ENCODE measurements around the gene STK36.

Gene STK36, protein sequence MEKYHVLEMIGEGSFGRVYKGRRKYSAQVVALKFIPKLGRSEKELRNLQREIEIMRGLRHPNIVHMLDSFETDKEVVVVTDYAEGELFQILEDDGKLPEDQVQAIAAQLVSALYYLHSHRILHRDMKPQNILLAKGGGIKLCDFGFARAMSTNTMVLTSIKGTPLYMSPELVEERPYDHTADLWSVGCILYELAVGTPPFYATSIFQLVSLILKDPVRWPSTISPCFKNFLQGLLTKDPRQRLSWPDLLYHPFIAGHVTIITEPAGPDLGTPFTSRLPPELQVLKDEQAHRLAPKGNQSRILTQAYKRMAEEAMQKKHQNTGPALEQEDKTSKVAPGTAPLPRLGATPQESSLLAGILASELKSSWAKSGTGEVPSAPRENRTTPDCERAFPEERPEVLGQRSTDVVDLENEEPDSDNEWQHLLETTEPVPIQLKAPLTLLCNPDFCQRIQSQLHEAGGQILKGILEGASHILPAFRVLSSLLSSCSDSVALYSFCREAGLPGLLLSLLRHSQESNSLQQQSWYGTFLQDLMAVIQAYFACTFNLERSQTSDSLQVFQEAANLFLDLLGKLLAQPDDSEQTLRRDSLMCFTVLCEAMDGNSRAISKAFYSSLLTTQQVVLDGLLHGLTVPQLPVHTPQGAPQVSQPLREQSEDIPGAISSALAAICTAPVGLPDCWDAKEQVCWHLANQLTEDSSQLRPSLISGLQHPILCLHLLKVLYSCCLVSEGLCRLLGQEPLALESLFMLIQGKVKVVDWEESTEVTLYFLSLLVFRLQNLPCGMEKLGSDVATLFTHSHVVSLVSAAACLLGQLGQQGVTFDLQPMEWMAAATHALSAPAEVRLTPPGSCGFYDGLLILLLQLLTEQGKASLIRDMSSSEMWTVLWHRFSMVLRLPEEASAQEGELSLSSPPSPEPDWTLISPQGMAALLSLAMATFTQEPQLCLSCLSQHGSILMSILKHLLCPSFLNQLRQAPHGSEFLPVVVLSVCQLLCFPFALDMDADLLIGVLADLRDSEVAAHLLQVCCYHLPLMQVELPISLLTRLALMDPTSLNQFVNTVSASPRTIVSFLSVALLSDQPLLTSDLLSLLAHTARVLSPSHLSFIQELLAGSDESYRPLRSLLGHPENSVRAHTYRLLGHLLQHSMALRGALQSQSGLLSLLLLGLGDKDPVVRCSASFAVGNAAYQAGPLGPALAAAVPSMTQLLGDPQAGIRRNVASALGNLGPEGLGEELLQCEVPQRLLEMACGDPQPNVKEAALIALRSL (N-terminal part only)

DNA sequence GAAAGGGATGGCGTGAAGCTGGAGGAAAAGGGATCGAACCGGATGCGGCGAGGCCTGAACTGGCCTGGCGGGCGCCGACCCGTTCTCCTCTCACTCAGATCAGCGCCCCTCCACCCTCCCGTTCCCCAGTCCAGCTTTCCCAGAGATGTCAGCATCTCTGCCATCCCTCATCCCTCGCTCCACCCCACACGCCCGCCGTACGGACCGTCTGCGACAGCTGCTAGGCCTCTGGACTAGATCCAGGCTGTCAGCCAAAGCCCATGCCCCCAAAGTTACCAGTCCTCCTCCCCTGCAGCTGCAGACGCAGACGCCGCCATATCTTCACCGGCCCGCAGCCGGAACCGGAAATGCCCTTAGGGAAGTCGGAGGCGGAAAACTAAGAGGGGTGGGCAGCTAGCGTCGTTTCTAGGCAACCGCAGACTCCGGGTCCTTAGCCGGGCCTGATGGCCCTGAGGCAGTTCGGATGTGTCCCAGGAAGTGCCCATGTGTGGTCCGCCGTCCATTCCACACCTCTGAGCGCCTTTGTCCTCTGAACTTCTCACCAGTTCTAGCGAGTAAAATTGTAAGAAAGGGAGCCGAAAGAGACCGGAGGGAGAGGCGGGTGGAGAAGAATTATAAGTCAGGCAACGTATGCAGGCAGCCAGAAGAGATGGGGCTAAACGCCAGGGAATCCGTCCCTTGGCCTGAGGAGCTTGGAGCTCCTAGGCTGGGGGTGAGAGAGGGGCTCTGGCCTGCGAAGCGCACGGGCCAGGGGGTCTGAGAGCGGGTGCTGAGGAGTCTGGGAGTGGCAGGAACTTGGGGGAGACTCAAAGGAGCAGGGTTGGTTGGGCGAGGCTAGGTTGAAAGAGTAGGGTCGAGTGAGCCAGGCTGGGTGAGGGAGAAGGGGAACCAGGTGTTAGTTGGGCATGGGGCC lies at the start of gene STK36, which contains the start of gene RNF25:
TSS of gene STK36 (plus strand) at position 433 of the 913 bp plus-strand sequence. CDS start 744 bp downstream, outside the sequence.
TSS of gene RNF25 (minus strand) at position 349 of the 913 bp plus-strand sequence. CDS start at position 317, 32 bp downstream.
- peak; percentile 94 for DNase-seq (ENCODE audit: low spot score)

DNA sequence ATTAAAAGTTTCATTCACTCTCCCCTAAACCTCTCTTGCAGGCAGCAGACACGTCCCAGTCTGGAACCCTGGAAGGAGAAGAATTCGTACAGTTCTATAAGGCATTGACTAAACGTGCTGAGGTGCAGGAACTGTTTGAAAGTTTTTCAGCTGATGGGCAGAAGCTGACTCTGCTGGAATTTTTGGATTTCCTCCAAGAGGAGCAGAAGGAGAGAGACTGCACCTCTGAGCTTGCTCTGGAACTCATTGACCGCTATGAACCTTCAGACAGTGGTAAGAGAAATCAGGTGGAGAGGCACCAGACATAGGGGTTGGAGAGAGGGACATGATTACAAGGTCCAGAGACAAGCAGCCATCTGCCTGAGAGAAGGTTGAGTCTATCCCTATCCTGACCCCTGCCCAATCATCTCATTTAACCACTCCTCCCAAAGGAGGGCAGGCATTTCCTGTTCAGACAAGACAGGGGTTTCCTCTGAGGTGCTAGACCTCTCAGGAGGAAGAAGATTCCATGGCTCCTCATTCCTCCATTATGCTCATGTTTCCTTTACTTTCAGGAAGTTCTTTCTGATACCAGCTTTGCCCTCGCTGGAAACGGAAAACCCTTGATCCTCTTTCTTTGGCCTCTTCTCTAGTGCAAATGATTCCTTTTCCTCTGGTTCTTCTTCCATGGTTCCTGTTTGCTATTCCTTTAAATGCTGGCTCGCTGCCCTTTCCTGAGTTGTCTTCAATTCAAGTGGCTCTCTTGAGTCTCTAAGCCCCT lies 49.1 kb upstream of the STK36 start:
- no peak for DNase-seq (ENCODE audit: low spot score)

DNA sequence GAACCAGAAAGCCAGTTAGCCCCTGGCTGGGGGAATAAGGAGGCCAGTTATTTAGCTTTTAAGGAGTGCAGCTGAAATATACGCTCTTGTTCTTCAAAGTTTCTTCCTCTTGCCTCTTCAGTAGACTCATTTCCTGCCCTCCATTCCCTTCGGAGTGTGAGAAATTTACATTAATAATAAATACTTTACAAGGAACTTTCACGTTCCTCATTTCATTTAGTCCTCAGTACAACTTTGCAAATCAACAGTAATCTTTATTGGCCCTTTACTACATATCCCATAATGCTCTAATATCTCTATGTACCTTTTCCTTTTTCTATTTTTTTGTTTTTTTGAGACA lies 48.5 kb upstream of the STK36 start:
- DNase-seq (ENCODE audit: low spot score), result no peak

DNA sequence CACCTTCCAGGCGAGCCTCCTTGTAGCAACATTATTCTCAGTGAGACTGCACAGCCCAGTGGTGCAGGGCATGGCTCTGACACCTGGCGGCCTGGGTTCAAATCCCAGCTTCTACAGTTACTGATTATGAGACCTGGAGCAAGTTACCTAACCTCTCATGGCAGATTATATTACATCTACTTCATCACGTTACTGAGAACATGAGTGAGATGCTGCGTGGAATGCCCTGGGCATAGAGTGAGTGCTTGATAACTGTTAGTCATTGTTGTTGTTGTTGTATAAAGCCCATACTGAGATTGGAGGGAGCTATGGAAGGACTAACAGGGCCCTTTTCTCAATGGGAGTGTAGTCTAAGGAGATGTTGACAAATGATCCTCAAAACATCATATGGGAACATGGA lies 45.5 kb upstream of the STK36 start:
- no peak for DNase-seq (ENCODE audit: low spot score)

DNA sequence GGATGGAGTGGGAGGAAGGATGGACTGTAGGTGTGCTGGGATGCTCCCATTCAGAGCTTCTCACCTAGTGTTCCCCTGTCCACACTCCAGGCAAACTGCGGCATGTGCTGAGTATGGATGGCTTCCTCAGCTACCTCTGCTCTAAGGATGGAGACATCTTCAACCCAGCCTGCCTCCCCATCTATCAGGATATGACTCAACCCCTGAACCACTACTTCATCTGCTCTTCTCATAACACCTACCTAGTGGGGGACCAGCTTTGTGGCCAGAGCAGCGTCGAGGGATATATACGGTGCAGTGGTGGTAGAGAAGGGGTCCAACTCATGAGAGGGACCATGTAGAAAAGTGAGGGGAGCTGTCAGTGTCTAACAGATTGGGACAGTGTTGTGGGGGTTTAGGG lies 43.9 kb upstream of the STK36 start:
- no peak for DNase-seq (ENCODE audit: low spot score)

DNA sequence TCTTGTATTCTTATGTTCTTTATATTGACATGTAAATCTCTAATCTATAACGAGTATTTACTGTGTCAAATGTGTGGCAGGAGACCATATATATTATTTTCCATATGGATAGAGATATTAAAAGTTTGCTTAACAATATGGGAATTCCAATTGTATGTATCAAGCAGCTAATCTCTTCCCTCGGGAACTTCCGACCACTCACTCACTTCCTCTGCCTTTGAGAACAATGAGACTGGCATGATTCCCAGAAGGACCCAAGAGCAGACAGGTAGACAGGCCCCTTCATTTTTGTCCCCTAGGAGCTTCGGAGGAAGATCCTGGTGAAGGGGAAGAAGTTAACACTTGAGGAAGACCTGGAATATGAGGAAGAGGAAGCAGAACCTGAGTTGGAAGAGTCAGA lies 40.0 kb upstream of the STK36 start:
- no peak for DNase-seq (ENCODE audit: low spot score)

DNA sequence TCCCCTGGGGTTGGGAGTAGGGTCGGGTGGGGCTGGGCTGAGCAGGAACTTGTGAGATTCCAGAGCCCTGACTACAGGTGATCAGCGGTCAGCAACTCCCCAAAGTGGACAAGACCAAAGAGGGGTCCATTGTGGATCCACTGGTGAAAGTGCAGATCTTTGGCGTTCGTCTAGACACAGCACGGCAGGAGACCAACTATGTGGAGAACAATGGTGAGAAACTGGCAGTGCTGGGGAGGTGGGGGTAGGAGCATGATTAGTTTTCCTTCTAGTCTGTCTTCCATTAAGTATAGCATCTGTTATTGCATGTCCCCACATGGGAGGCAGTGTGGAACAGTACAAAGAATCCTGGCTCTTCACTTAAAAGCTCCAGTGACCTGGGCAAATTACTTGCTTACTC lies 36.2 kb upstream of the STK36 start:
- DNase-seq (ENCODE audit: low spot score), result no peak

DNA sequence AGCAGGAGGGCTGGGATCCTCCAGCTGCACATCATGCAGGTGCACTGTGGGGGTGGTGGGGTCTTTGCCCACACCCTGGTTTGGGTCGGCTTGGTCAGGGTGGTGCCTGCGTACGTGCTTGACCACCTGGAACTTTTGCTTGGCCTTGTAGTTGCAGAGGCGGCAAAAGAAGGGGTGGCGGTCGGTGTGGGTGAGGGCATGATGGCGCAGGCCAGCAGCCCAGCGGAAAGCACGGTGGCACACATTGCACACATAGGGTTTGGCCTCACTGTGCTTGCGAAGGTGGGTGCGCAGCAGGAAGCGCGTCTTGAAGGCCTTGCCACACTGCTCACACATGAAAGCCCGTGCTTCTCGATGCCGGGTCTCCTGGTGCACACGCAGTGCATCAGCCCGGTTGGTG lies 33.5 kb upstream of the STK36 start:
- DNase-seq (ENCODE audit: low spot score), result no peak

DNA sequence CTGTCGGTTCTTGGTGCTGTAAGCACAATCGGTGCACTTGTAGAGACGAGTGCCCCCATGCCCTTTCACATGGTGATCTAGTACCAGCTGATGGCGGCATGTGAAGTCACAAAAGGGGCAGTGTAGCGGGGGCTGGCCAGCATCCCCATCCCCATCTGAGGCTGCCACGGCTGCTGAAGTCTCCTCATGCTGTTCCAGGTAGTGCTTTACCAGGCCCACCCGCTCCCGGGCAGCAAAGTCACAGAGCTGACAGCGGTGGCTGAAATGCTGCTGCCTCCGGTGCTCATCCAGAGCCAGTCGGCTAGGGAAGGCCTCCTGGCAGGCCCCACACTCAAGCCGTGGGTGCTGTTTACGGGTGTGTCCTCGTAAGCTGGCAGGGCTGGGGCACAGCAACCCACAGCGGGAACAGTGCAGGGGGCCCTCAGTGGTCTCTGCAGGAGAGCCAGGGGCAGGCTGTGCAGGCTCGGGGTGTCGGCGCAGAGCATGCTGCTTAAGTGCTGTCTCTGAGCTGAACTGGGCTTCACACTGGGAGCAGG lies 29.7 kb upstream of the STK36 start:
- no peak for DNase-seq (ENCODE audit: low spot score)

DNA sequence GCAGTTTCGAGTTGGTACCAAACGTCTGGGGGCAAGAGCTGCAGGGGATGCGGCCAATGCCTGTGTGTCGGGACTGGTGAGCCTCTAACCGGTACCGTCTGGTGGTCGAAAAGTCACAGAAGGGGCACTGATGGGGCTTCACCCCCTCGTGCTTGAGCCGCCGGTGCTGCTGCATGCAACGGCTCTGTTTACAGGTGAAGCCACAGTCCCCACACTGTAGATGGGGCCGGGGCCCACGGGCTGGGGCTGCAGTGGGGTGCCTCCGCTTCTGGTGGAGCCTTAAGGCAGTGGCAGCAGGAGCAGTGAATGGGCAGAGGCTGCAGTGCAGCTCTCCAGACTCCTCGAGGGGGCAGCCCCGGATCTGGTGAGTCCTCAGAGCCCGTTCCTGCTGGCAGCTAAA lies 29.1 kb upstream of the STK36 start:
- DNase-seq (ENCODE audit: low spot score), result no peak

DNA sequence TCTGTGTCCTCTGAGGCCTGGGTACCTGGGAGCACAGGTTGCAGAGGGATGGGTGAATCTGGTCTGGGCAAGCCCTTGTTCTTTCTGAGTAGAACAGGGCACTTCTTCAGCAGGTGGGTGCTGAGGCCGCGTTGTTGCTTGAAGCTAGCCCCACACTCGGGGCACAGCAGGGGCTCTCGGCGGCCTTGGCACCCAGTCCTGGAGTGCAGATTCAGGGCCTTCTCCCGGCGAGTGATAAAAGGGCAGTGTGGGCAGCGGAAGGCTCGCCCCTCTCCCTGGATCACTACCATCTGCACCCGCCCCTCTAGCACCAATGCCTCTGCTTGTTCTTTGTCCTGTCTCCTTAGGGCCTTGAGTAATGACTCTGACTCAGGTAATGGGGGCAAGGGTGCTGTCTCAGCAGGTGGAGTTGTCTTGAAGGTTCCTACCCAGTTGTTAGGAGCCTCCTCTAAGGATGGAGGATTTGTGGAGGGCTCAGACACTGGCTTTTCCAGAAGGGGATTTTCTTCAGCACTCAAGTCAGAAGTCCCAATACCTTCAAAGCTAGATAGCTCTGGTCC lies 28.1 kb upstream of the STK36 start:
- DNase-seq (ENCODE audit: low spot score), result no peak

DNA sequence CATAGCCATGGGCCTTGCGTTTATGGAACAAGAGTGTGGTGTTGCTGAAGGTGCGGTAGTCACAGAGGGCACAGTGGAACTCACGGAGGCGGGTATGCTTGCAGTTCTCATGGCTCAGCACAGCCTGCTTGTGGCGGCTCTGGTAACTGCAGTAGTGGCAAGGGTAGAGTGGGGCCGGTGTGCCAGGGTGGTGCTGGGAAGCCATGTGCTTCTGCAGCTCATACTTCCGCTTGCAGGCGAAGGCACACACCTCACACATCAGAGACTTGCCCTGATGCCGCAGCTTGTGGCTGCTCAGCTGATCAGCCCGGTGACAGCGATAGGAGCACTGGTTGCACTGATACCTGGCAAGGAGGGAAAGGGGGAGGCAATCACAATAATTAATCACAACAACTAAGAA lies 27.2 kb upstream of the STK36 start:
- no peak for DNase-seq (ENCODE audit: low spot score)

DNA sequence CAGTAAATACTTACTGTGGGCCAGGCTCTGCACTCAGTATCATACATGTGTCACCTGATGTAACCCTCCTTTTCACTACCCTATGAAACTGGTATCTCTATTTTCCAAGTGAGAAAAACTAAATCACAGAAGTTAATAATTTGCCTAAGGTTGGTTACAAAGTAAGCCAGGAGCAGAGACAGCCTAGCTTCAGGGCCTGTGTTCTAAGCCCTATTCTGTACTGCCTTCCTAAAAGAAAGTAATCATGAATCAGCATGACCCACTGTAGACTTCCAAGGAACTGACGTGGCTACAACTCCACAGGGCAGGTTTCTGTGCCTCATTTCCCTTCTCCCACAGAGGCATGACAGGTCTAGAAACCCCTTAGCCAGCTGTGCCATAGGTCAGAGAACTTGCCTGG lies 26.8 kb upstream of the STK36 start:
- DNase-seq (ENCODE audit: low spot score), result no peak

DNA sequence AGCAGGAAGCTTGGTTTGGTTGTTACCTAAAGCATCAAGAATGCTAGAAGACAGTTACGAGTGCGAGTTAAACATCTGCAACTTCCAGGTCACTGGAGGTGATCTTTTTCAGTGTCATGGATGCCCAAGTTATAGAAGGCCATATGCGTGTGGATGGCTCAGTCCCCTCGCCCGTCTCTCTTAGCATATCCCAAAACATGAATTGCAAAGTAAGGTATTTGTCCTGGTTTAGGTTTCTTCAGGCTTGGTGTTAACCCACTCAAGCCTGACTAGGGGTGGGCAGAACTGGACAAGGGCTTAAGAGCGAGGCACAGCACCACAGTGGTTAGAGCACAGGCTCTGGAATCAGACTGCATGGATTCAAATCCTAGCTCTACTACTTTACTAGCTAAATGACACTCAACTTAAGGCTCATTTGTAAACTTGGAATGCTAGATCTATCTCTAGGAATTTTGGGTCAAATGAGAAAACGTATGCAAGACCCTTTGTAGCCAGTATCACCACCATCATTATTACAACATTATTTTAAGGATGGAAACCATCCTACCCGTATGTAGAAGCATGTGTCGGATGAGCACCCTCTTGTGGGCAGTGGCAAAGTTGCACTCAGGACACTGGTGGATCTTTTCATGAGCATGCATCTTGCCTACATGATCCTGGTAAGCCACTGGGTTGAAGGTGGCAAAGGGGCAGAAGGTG lies 23.6 kb upstream of the STK36 start:
- peak; percentile 72 for DNase-seq (ENCODE audit: low spot score)

DNA sequence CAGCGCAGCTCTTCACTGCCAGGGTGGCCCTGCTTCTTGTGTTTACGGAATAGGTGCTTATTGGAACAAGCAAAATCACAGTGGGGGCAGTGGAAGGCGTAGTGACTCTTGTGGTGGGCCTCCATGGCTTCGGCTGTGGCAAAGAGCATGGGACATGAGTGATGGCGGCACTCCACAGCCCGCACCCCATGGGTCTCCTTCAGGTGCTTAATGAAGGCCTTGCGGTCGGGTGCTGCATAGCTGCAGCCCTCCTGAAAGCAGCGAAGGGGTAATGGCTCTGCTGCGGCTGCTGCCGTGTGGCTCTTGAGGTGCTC lies 23.1 kb upstream of the STK36 start:
- DNase-seq (ENCODE audit: low spot score), result no peak

DNA sequence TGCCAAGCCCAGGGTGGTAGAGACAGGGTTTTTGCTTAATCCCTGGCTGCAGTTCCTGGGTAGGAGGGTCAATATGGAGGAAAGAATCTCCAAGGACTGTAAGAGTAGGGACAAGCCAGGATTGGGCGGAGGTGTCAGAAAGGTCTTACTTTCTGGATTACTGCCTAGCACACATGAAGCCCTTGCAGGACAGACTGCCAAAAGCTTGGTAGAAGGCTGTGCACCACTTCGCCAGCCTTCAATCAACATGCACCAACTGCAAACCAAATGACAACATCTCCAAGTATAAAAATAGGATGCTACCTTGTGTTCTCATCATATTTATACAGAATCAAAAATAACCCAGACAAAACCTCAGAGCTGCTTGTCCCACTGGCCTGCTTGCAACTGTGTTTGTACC lies 16.1 kb upstream of the STK36 start:
- no peak for DNase-seq (ENCODE audit: low spot score)

DNA sequence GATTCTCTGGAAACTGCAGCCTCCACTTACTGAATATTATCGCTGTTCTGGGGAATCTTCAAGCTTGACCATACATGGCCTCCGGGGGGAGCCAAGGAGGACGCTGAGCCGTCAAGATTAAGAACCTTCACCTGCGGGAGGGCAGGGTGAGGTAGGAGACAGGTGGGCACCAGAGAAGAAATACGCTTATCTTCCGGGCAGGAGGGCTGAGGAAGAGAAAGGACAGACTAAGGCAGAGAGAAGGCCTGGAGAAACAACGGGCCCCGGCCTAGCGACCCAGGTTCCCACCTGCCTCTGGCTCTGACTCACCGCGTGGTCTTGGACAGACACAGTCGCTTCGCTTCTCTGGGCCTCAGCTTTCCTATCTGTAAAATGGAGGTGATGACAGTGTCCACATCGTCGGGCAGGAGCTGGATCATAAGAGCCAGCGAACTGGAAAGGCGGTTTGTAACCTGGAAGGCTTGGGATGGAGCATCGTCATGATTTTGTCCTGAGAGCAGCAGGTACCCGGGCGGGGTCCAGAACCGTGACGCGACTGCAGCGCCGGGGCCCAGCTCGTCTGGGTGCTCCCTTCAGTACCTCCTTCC lies 13.1 kb upstream of the STK36 start:
- peak; percentile 44 for DNase-seq (ENCODE audit: low spot score)

DNA sequence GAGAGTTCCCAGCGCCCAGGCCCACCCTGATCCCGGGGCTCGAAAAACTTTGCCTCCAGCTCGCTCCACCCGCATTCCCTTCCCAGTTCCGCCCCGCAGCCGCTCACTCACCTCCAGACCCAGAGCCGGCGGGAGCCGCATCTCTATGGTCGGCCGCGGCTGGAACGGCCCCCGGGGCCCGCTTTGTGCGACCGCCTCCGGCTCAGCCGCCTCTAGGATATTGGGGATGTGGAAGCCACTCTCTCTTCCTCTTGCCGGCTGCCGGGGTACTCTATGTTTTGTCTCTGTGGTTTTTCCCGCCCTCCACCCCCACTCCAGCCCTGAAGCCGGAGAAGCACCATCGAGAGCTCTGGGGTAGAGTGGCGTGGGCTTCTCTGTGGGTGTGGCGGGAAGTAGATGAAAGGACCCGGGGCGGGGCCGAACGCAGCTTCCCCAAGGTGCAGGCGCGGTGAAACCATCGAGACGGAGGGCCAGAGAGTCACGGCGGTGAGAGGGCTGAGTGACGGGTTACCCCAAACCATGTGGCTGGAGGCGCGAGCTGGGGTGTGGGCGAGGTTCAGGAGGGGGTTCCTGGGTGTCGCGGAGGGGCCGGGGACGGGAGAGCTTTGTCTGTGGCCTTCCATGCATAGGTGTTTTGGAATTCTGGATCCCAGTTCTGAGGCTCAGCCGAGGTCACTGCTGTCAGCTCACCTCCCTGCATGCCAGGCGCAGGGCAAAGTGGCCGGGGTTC lies 12.5 kb upstream of the STK36 start, which contains the start of the genes BCS1L and ZNF142:
TSS of gene BCS1L (plus strand) at position 426 of the 730 bp plus-strand sequence. CDS start 1,305 bp downstream, outside the sequence.
TSS of gene ZNF142 (minus strand) at position 366 of the 730 bp plus-strand sequence. CDS start 3,194 bp downstream, outside the sequence.
- DNase-seq (ENCODE audit: low spot score), result peak; percentile 91

Measured in COLO829 (cell line).